ENCODE data around the gene PLA2G4A. TPM values are rescaled to one million over a fixed set of nuclear protein-coding genes. Genes with fewer than 3 reads are reported as not detected.

PLA2G4A gene
- total and polyA plus RNA-seq, 12 donors, result 4.2 to 53.1 (median 14.9) TPM

- WGBS, 4 donors, result 79 to 90% (median 85%) methylated on average over 7 of the region's 7 CpGs
- Histone ChIP-seq H3K4me3 (no peak overlapping the region), H3K4me1 (replicated peaks in 1 of 2) (no peaks in the 10 kb centered on the region), H3K27ac (no peak overlapping the region), H3K27me3 (no peaks in the 10 kb centered on the region), H3K36me3 (replicated peaks in 1 of 2) (no peaks in the 10 kb centered on the region), H3K9me3 (replicated peaks in 1 of 3) (no peaks in the 10 kb centered on the region)
- no peak for TF ChIP-seq POLR2A (IDR thresholded peaks at IDR 0.05)
- TF ChIP-seq CTCF (IDR thresholded peaks at IDR 0.05), result no peak
- intact Hi-C loops (cut with DNase I), result no loop called here
- no peak for DNase-seq
Measured at GRCh38 chr1:186792870-186793581, 35.7 kb upstream of the PLA2G4A start.

- Histone ChIP-seq H3K27ac (no peak overlapping the region), H3K4me1 (replicated peaks in 1 of 2) (no peaks in the 10 kb centered on the region), H3K4me3 (no peak overlapping the region), H3K9me3 (replicated peaks in 1 of 3) (no peaks in the 10 kb centered on the region), H3K27me3 (no peaks in the 10 kb centered on the region), H3K36me3 (replicated peaks in 1 of 2) (no peaks in the 10 kb centered on the region)
- TF ChIP-seq CTCF (IDR thresholded peaks at IDR 0.05), result no peak
- TF ChIP-seq POLR2A (IDR thresholded peaks at IDR 0.05), result no peak
- intact Hi-C loops (cut with DNase I), result no loop called here
- 49 to 62% (median 52%) methylated on average over 1 of the region's 1 CpG for WGBS, 4 donors
- no peak for DNase-seq
Measured at GRCh38 chr1:186793582-186793927, 35.2 kb upstream of the PLA2G4A start.

- H3K36me3 ChIP-seq (replicated peaks in 1 of 2), result no peaks in the 10 kb centered on the region
- H3K4me3 ChIP-seq, result no peak overlapping the region
- H3K27me3 ChIP-seq, result no peaks in the 10 kb centered on the region
- WGBS, 4 donors, result 59 to 67% (median 62%) methylated on average over 4 of the region's 4 CpGs
- no peaks in the 10 kb centered on the region for H3K9me3 ChIP-seq (replicated peaks in 1 of 3)
- TF ChIP-seq POLR2A (IDR thresholded peaks at IDR 0.05) (no peak), CTCF (IDR thresholded peaks at IDR 0.05) (no peak)
- H3K27ac ChIP-seq, result no peak overlapping the region
- intact Hi-C loops (cut with DNase I), result no loop called here
- H3K4me1 ChIP-seq (replicated peaks in 1 of 2), result no peaks in the 10 kb centered on the region
- DNase-seq, result no peak
Measured at GRCh38 chr1:186798960-186799688, 29.6 kb upstream of the PLA2G4A start.

- DNase-seq, result no peak
- no peaks in the 10 kb centered on the region for H3K4me1 ChIP-seq (replicated peaks in 1 of 2)
- H3K9me3 ChIP-seq (replicated peaks in 1 of 3), result no peaks in the 10 kb centered on the region
- no peak overlapping the region for H3K27ac ChIP-seq
- no peak overlapping the region for H3K4me3 ChIP-seq
- H3K36me3 ChIP-seq (replicated peaks in 1 of 2), result no peaks in the 10 kb centered on the region
- intact Hi-C loops (cut with DNase I), result no loop called here
- H3K27me3 ChIP-seq, result no peaks in the 10 kb centered on the region
- TF ChIP-seq POLR2A (IDR thresholded peaks at IDR 0.05), result no peak
- TF ChIP-seq CTCF (IDR thresholded peaks at IDR 0.05), result no peak
Measured at GRCh38 chr1:186799689-186800054, 29.1 kb upstream of the PLA2G4A start.

Measured in adrenal gland (tissue), 12 donors.